Ovary (tissue), 9 donors: ENCODE results near the gene KMT2D. TPM values are rescaled to one million over a fixed set of nuclear protein-coding genes. Genes with fewer than 3 reads are reported as not detected.

Source experiments
- DNase-seq, 5 donors: peaks; one replicate each; pipeline ENCODE4 v3.0.0-alpha.2; 2019 to 2020
- H3K27ac ChIP-seq, 2 donors: fragments of 200-600 bp; one replicate each; pipeline versions ENCODE4 v1.5.1 to v1.8.0; 2019 to 2022
- H3K27me3 ChIP-seq: fragments of 200-600 bp; one replicate; pipeline ENCODE4 v1.8.0; 2022
- H3K36me3 ChIP-seq: fragments of 200-600 bp; sonication (generic); one replicate; pipeline ENCODE4 v1.5.1; 2019
- H3K4me1 ChIP-seq: one replicate; pipeline ENCODE4 v1.8.1; 2013; ENCODE audit warnings: mild to moderate bottlenecking, moderate library complexity; ENCODE audit not compliant: insufficient read depth
- H3K4me3 ChIP-seq: fragments of 200-600 bp; sonication (generic); one replicate; pipeline ENCODE4 v1.5.1; 2017
- H3K9me3 ChIP-seq, 2 donors: fragments of 200-600 bp in 1 of 2; sonication (generic) in 1 of 2; one replicate each; pipeline versions ENCODE4 v1.5.1 to v1.8.1; 2013 to 2019; ENCODE audit warnings: mild to moderate bottlenecking in 1 of 2, moderate library complexity in 1 of 2
- CTCF ChIP-seq, 3 donors: fragments of 450-650 bp in 2 of 3; fragments of 200-600 bp in 1 of 3; IDR thresholded peaks; one replicate each; pipeline versions ENCODE4 v1.5.1 to v1.8.0; 2016 to 2022; ENCODE audit warnings: antibody characterized with exemption in 3 of 3, mild to moderate bottlenecking in 1 of 3
- EP300 ChIP-seq: sonication (generic); formaldehyde crosslinking; IDR thresholded peaks from one replicate; pipeline ENCODE4 v1.6.1; 2017; ENCODE audit warnings: antibody characterized with exemption
- POLR2A ChIP-seq: fragments of 450-650 bp; IDR thresholded peaks from one replicate; pipeline ENCODE4 v1.6.1; 2017; ENCODE audit warnings: antibody characterized with exemption, mild to moderate bottlenecking, moderate library complexity
- WGBS, 3 donors: extraction: QIAGEN DNeasy Blood & Tissue Kit in 1 of 3; methylation state at CpG; one replicate each; pipeline versions ENCODE4 v1.1.5 to v1.1.7; 2013 to 2017; 5-methylcytosine and 5-hydroxymethylcytosine counted together
- intact Hi-C, 4 donors: fragments of 100-400 bp; cut with DNase I; formaldehyde crosslinking; loops; one replicate each; pipeline versions ENCODE4 v1.11.0 to v1.15.1; 2022 to 2023
- polyA plus RNA-seq, 2 donors: library from polyadenylated mRNA; stranded (reverse); fragments of 200-250 nt in 1 of 2; fragments of 350-450 nt in 1 of 2; fragmentation: Illumina TruSeq in 1 of 2; extraction: RNeasy Lipid Tissue Mini Kit (QIAGEN cat#74804) in 1 of 2; gene quantifications; one replicate each; pipeline ENCODE4 v1.2.3, GENCODE V29; 2013 to 2014
- total RNA-seq, 7 donors: library from RNA; depleted of rRNA in 2 of 7; stranded (reverse); fragments of >200 nt in 2 of 7; fragmentation: NEBNext Ultra II Directional in 3 of 7; extraction: Animal tissue kit (Norgen Biotek cat#: 25700) in 3 of 7; gene quantifications; one replicate each; pipeline versions ENCODE4 v1.1.0 to v1.2.4, GENCODE V29; 2016 to 2023
- donor health status: DM: no; HTN: no; CAD: no; lungs with moderate emphysema.
- donor health status: DM: no; HTN: no; CAD: no.
- donor health status: Bipolar disorder and iron deficiency.
- donor health status: DM: yes; HTN: yes; CAD: no.
- donor health status: DM: no; HTN: no; CAD: no.
- donor health status: DM: yes; HTN: yes; CAD: no.

KMT2D gene
- total and polyA plus RNA-seq, 9 donors: 28.3 to 97.0 (median 77.8) TPM

GRCh38 chr12:49028666-49029275 is 31.8 kb downstream of the KMT2D start:
- peak in 1 of 5 donors; percentile 20 for DNase-seq
- H3K4me1 ChIP-seq: no peaks in the 10 kb centered on the region
- TF ChIP-seq EP300 (no peak), POLR2A (no peak), CTCF (IDR thresholded peaks at IDR 0.05) (no peak)
- no peaks in the 10 kb centered on the region for H3K9me3 ChIP-seq
- no peaks in the 10 kb centered on the region for H3K27me3 ChIP-seq
- intact Hi-C loops: no loop called here
- no peaks in the 10 kb centered on the region for H3K36me3 ChIP-seq
- H3K27ac ChIP-seq: no peak overlapping the region
- H3K4me3 ChIP-seq: no peak overlapping the region
- 78 to 80% (median 78%) methylated on average over 10 of the region's 10 CpGs for WGBS, 3 donors

- no peak overlapping the region for H3K27ac ChIP-seq
- 88 to 92% (median 89%) methylated on average over 9 of the region's 9 CpGs for WGBS, 3 donors
- H3K36me3 ChIP-seq: no peaks in the 10 kb centered on the region
- peak in 1 of 5 donors; percentile 33 for DNase-seq
- no peaks in the 10 kb centered on the region for H3K27me3 ChIP-seq
- TF ChIP-seq EP300 (no peak), POLR2A (no peak), CTCF (IDR thresholded peaks at IDR 0.05) (no peak)
- no peaks in the 10 kb centered on the region for H3K9me3 ChIP-seq
- intact Hi-C loops: no loop called here
- H3K4me1 ChIP-seq: no peaks in the 10 kb centered on the region
- no peak overlapping the region for H3K4me3 ChIP-seq
These were observed 32.6 kb downstream of the KMT2D start for GRCh38 chr12:49027846-49028555.

GRCh38 chr12:49026678-49027480 is 33.7 kb downstream of the KMT2D start:
- no peaks in the 10 kb centered on the region for H3K9me3 ChIP-seq
- H3K36me3 ChIP-seq: no peaks in the 10 kb centered on the region
- 93 to 94% (median 94%) methylated on average over 25 to 26 of the region's 26 CpGs for WGBS, 3 donors
- intact Hi-C loops: no loop called here
- no peak for TF ChIP-seq EP300
- DNase-seq: peak in 2 of 5 donors; percentile 23 to 25
- no peak overlapping the region for H3K4me3 ChIP-seq
- no peaks in the 10 kb centered on the region for H3K4me1 ChIP-seq
- H3K27me3 ChIP-seq: no peaks in the 10 kb centered on the region
- H3K27ac ChIP-seq: no peak overlapping the region

- Histone ChIP-seq H3K36me3 (no peaks in the 10 kb centered on the region), H3K27ac (no peak overlapping the region)
- intact Hi-C loops: no loop called here
These were observed 34.5 kb downstream of the KMT2D start for GRCh38 chr12:49026101-49026500.

More at GRCh38 chr12:49026101-49026500, 34.5 kb downstream of the KMT2D start:
- TF ChIP-seq CTCF (IDR thresholded peaks at IDR 0.05) (no peak), POLR2A (no peak), EP300 (no peak)
- no peaks in the 10 kb centered on the region for H3K4me1 ChIP-seq
- no peak overlapping the region for H3K4me3 ChIP-seq
- H3K9me3 ChIP-seq: no peaks in the 10 kb centered on the region
- no peaks in the 10 kb centered on the region for H3K27me3 ChIP-seq
- WGBS, 3 donors: 91 to 93% (median 92%) methylated on average over 21 of the region's 21 CpGs
- DNase-seq: peak in 1 of 5 donors; percentile 19
